Heart left ventricle (tissue), 16 donors: Measurements from ENCODE around the gene ZNF451. TPM values are rescaled to one million over a fixed set of nuclear protein-coding genes. Genes with fewer than 3 reads are reported as not detected.

Source experiments
- ATAC-seq, 4 donors: fragments of 200-7000 bp; cut with Tn5 transposase; one replicate each; pipeline ENCODE4 v1.9.1; 2020 to 2022; ENCODE audit warnings: moderate library complexity in 4 of 4, mild to moderate bottlenecking in 3 of 4, moderate number of reproducible peaks in 1 of 4
- DNase-seq, 5 donors: peaks; one replicate each; pipeline ENCODE4 v3.0.0-alpha.2; 2020
- H3K27ac ChIP-seq, 12 donors: fragments of 200-600 bp; sonication (generic) in 4 of 12; one replicate each; pipeline versions ENCODE4 v1.5.0 to v1.8.0; 2016 to 2022; ENCODE audit warnings: mild to moderate bottlenecking in 2 of 12
- H3K27me3 ChIP-seq, 9 donors: fragments of 200-600 bp; sonication (generic) in 2 of 9; one replicate each; pipeline versions ENCODE4 v1.5.1 to v1.8.0; 2016 to 2022; ENCODE audit warnings: mild to moderate bottlenecking in 3 of 9
- H3K36me3 ChIP-seq, 9 donors: fragments of 200-600 bp; sonication (generic) in 2 of 9; one replicate each; pipeline versions ENCODE4 v1.5.0 to v1.8.0; 2018 to 2022; ENCODE audit warnings: mild to moderate bottlenecking in 2 of 9
- H3K4me1 ChIP-seq, 12 donors: fragments of 200-600 bp; sonication (generic) in 4 of 12; one replicate each; pipeline versions ENCODE4 v1.5.0 to v1.8.0; 2016 to 2022; ENCODE audit warnings: mild to moderate bottlenecking in 3 of 12
- H3K4me3 ChIP-seq, 12 donors: fragments of 200-600 bp; sonication (generic) in 4 of 12; one replicate each; pipeline versions ENCODE4 v1.5.0 to v1.8.0; 2017 to 2022; ENCODE audit warnings: mild to moderate bottlenecking in 9 of 12, moderate library complexity in 4 of 12
- H3K9me3 ChIP-seq, 12 donors: fragments of 200-600 bp; sonication (generic) in 4 of 12; one replicate each; pipeline versions ENCODE4 v1.5.0 to v1.8.0; 2016 to 2022; ENCODE audit warnings: mild to moderate bottlenecking in 1 of 12
- POLR2A ChIP-seq, 2 donors: fragments of 450-650 bp; IDR thresholded peaks; one replicate each; pipeline ENCODE4 v1.6.1; 2017; ENCODE audit warnings: antibody characterized with exemption in 2 of 2, mild to moderate bottlenecking in 2 of 2, moderate library complexity in 2 of 2
- WGBS, 4 donors: extraction: QIAGEN DNeasy Blood & Tissue Kit in 2 of 4; methylation state at CpG; one replicate each; pipeline versions ENCODE4 v1.1.5 to v1.1.7; 2013 to 2018; 5-methylcytosine and 5-hydroxymethylcytosine counted together
- intact Hi-C, 10 donors: fragments of 100-400 bp; cut with DNase I; formaldehyde crosslinking; loops; one replicate each; pipeline versions ENCODE4 v1.11.1 to v1.14.2; 2022
- polyA plus RNA-seq, 2 donors: library from polyadenylated mRNA; stranded (reverse); fragments of 200-250 nt; gene quantifications; one replicate each; pipeline ENCODE4 v1.2.3, GENCODE V29; 2013
- total RNA-seq, 9 donors: library from RNA; depleted of rRNA in 2 of 9; stranded (reverse); fragments of >200 nt in 2 of 9; fragmentation: NEBNext Ultra II Directional in 3 of 9; extraction: Animal tissue kit (Norgen Biotek cat#: 25700) in 3 of 9; gene quantifications; one replicate each; pipeline versions ENCODE4 v1.1.0 to v1.2.4, GENCODE V29; 2016 to 2023
- TF ChIP-seq, protein P1 (sequence below), 12 donors: fragments of 200-600 bp; sonication (generic) in 4 of 12; IDR thresholded peaks; one replicate each; pipeline versions ENCODE4 v1.5.0 to v1.8.0; 2018 to 2022; ENCODE audit warnings: antibody characterized with exemption in 12 of 12, mild to moderate bottlenecking in 5 of 12
- donor health status: ischemic (EF 13 %, LVEDD 7.1; RV severe dilation, severe dysfunction).
- donor health status: healthy with polysubstance abuse.
- donor health status: DM: no; HTN: yes; CAD: no.
- donor health status: DM: no; HTN: no; CAD: no.
- donor health status: ischemic (EF 25% LVEDD 6.9; RV normal size, moderate dysfunction).
- donor health status: ischemic (EF 25% LVEDD 5.7; RV mildly dilated, moderate dysfunction).
- donor health status: healthy.
- donor health status: DM: yes; HTN: yes; CAD: no.
- donor health status: ischemic (EF 35%, LVEDD 5.7; RV mildly dilated, moderate dysfunction).
- donor health status: nonischemic (EF 11% LVEDD 7.7; RV severe dilation, severe dysfunction).
- donor health status: DM: yes; HTN: yes; CAD: no.
- donor health status: PGD.
- donor health status: ischemic (EF 29% LVEDD 5.4; RV normal size, mild dysfunction).
- donor health status: nonischemic (EF 23%, LVEDD 6.1; RV moderate dilation, normal function).

The ZNF451 gene
- total and polyA plus RNA-seq, 11 donors = 8.8 to 37.1 (median 21.4) TPM

DNA sequence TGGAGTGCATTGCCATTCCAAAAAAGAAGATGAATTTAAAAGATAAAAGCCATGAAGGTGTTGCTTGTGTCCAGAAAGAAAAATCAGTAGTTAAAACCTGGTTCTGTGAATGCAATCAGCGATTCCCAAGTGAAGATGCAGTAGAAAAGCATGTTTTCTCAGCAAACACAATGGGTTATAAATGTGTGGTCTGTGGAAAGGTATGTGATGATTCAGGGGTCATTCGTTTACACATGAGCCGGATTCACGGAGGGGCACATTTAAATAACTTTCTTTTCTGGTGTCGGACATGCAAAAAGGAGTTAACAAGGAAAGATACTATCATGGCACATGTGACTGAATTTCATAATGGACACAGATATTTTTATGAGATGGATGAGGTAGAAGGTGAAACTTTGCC is 57.4 kb downstream of the ZNF451 start:
- intact Hi-C loops = no loop called here
- H3K27ac ChIP-seq = no peak overlapping the region
- ATAC-seq (no peak), DNase-seq (no peak)
- 96 to 97% (median 97%) methylated on average over 5 of the region's 5 CpGs for WGBS, 4 donors
- TF ChIP-seq POLR2A (IDR thresholded peaks at IDR 0.05) = no peak
- TF ChIP-seq, protein P1, sequence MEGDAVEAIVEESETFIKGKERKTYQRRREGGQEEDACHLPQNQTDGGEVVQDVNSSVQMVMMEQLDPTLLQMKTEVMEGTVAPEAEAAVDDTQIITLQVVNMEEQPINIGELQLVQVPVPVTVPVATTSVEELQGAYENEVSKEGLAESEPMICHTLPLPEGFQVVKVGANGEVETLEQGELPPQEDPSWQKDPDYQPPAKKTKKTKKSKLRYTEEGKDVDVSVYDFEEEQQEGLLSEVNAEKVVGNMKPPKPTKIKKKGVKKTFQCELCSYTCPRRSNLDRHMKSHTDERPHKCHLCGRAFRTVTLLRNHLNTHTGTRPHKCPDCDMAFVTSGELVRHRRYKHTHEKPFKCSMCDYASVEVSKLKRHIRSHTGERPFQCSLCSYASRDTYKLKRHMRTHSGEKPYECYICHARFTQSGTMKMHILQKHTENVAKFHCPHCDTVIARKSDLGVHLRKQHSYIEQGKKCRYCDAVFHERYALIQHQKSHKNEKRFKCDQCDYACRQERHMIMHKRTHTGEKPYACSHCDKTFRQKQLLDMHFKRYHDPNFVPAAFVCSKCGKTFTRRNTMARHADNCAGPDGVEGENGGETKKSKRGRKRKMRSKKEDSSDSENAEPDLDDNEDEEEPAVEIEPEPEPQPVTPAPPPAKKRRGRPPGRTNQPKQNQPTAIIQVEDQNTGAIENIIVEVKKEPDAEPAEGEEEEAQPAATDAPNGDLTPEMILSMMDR (IDR thresholded peaks at IDR 0.05) = no peak
- H3K4me1 ChIP-seq = no peaks in the 10 kb centered on the region
- no peaks in the 10 kb centered on the region for H3K27me3 ChIP-seq
- no peak overlapping the region for H3K4me3 ChIP-seq
- H3K36me3 ChIP-seq = peaks cover 0 to 87% (median 58%) of the 10 kb centered on the region in 9 donors
- no peaks in the 10 kb centered on the region for H3K9me3 ChIP-seq

DNA sequence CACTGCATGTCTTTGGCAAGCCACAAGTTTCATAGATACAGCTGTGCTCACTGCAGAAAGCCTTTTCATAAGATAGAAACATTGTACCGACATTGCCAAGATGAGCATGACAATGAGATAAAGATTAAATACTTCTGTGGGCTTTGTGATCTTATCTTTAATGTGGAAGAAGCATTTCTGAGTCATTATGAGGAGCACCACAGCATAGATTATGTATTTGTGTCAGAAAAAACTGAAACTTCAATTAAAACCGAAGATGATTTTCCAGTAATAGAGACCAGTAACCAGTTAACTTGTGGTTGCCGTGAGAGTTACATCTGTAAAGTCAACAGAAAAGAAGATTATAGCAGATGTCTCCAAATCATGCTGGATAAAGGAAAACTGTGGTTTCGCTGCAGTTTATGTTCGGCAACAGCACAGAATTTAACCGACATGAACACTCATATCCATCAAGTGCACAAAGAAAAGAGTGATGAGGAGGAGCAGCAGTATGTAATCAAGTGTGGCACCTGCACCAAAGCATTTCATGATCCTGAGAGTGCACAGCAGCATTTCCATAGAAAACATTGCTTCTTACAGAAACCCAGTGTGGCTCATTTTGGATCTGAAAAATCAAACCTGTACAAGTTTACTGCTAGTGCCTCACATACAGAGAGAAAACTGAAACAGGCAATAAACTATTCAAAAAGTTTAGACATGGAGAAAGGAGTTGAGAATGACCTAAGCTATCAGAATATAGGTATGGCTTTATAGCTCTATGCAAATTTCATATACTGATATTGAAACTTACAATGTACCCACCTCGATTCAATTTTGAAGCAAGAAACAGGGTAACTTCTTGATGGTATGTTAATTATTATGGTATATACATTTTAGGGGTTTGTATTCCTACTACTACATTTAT is 58.2 kb downstream of the ZNF451 start:
- peaks cover 0 to 87% (median 59%) of the 10 kb centered on the region in 9 donors for H3K36me3 ChIP-seq

DNA sequence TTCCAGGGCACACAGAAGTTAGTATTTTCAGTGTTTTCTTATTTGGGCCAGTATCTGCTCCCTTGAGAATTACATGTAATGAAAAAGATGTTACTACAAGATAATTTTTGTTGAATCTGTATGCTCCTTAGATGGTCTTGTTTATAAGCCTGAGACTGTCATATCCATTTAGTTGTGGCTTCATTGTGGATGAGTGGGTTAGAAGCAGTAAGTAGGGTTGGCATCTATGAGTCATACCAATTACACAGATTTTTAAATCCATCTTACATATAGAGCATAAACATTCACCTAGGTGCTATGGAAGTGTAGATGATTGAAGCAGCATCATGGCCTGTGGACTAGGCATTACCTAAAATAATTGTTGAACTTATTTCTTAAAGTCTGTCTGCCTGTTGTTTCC is 68.7 kb downstream of the ZNF451 start:
- no peak for ATAC-seq

More for the DNA sequence above, 58.2 kb downstream of the ZNF451 start:
- intact Hi-C loops = no loop called here
- 90 to 94% (median 91%) methylated on average over 7 of the region's 7 CpGs for WGBS, 4 donors
- no peak for DNase-seq
- H3K27me3 ChIP-seq = no peaks in the 10 kb centered on the region
- H3K9me3 ChIP-seq = no peaks in the 10 kb centered on the region
- no peaks in the 10 kb centered on the region for H3K4me1 ChIP-seq
- H3K4me3 ChIP-seq = no peak overlapping the region
- TF ChIP-seq, protein P1 (IDR thresholded peaks at IDR 0.05) = no peak
- no peak for TF ChIP-seq POLR2A (IDR thresholded peaks at IDR 0.05)
- no peak for ATAC-seq
- H3K27ac ChIP-seq = no peak overlapping the region

DNA sequence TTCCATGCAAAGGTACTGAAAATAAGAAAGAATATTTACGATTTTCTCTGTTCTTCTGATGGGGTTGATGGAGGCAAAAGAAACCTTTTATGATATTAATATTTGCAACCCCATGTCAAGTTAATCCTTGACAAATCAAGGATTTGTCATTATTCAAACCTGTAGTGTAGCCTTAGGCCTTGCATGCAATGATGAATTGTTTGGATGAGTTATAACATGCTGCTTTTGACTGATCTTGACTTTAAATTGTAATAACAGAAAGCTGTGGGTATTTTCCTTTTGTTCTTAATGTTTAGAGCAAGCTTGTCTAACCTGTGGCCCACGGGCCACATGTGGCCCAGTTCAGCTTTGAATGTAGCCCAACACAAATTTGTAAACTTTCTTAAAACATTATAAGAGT is 69.1 kb downstream of the ZNF451 start:
- Histone ChIP-seq H3K27ac (no peak overlapping the region), H3K4me1 (no peaks in the 10 kb centered on the region), H3K9me3 (peaks cover 0 to 4% (median 0%) of the 10 kb centered on the region in 12 donors), H3K4me3 (no peak overlapping the region), H3K36me3 (peaks cover 0 to 82% (median 46%) of the 10 kb centered on the region in 9 donors), H3K27me3 (no peaks in the 10 kb centered on the region)
- WGBS, 4 donors = 91 to 95% (median 93%) methylated on average over 2 of the region's 2 CpGs
- TF ChIP-seq, protein P1 (IDR thresholded peaks at IDR 0.05) = no peak
- no peak for TF ChIP-seq POLR2A (IDR thresholded peaks at IDR 0.05)
- DNase-seq = no peak
- intact Hi-C loops = no loop called here
- no peak for ATAC-seq

More for the DNA sequence above, 68.7 kb downstream of the ZNF451 start:
- no peak for DNase-seq
- no peak overlapping the region for H3K4me3 ChIP-seq
- no peak for TF ChIP-seq POLR2A (IDR thresholded peaks at IDR 0.05)
- TF ChIP-seq, protein P1 (IDR thresholded peaks at IDR 0.05) = no peak
- H3K36me3 ChIP-seq = peaks cover 0 to 83% (median 51%) of the 10 kb centered on the region in 9 donors
- intact Hi-C loops = no loop called here
- H3K9me3 ChIP-seq = no peaks in the 10 kb centered on the region
- H3K27me3 ChIP-seq = no peaks in the 10 kb centered on the region
- H3K27ac ChIP-seq = no peak overlapping the region
- no peaks in the 10 kb centered on the region for H3K4me1 ChIP-seq
